GM12874 (cell line): ENCODE measurements around the gene ESYT3.

Source experiments
- TF ChIP-seq, protein P1 (sequence below): IDR thresholded peaks from 2 replicates; pipeline ENCODE4 v1.5.1; 2011; ENCODE audit warnings: low read depth, mild to moderate bottlenecking, control low read depth, low read length, moderate library complexity; ENCODE audit not compliant: insufficient read depth

ESYT3 gene

GRCh38 chr3:138507524-138507923 is 73.1 kb downstream of the ESYT3 start:
- TF ChIP-seq, protein P1, sequence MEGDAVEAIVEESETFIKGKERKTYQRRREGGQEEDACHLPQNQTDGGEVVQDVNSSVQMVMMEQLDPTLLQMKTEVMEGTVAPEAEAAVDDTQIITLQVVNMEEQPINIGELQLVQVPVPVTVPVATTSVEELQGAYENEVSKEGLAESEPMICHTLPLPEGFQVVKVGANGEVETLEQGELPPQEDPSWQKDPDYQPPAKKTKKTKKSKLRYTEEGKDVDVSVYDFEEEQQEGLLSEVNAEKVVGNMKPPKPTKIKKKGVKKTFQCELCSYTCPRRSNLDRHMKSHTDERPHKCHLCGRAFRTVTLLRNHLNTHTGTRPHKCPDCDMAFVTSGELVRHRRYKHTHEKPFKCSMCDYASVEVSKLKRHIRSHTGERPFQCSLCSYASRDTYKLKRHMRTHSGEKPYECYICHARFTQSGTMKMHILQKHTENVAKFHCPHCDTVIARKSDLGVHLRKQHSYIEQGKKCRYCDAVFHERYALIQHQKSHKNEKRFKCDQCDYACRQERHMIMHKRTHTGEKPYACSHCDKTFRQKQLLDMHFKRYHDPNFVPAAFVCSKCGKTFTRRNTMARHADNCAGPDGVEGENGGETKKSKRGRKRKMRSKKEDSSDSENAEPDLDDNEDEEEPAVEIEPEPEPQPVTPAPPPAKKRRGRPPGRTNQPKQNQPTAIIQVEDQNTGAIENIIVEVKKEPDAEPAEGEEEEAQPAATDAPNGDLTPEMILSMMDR: no peak

GRCh38 chr3:138509586-138509985 is 75.2 kb downstream of the ESYT3 start:
- TF ChIP-seq, protein P1: no peak

- TF ChIP-seq, protein P1: no peak
These were observed 77.5 kb downstream of the ESYT3 start for GRCh38 chr3:138511945-138512344.

DNA sequence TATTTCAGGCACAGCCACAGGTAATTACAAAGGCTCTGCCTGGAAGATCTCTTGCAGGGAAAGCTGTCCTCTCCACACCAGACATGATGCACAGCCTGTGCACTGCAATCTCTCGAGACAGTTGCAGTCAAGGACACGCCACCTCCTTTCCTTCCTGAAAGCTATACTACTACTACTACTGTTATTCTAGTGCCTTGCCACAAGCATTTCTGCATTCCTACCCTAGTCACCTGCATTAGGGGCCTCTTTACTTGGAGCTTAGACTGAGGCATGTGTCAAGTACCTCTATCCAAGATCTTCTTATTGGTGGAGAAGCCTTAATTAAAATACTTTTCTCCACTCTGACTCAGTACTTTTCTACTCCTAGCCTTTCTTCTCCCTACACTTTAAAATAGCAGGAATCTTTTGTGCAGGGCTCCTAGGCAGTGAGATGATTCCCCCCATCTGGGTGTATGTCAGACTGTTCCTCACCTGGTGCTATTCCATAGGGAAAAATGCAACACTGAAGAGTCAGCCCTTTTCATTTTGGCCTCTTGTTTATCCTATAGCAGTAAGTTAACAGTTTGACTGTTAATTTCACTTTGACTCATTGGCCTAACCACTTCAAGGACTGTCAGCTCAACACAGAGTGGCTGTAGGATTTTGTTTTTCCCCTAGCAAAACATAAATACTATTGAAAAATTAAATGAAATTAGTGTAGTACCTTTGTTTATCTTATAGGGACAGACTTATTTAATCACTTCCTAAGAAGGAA is 78.9 kb downstream of the ESYT3 start:
- TF ChIP-seq, protein P1: no peak
